ENCODE data around the gene ASIC4.
A peak's percentile ranks its signal among the peaks of the same experiment; 100 is the strongest.

The ASIC4 gene

GRCh38 chr2:219526320-219527075 lies 12.2 kb downstream of the ASIC4 start:
- no peaks in the 10 kb centered on the region for H3K9me2 ChIP-seq (replicated peaks; ENCODE audit: insufficient read depth, low read length)
- no peak overlapping the region for H3K4me3 ChIP-seq (ENCODE audit: insufficient read depth, low read length, poor library complexity, severe bottlenecking)
- no peaks in the 10 kb centered on the region for H3K9me3 ChIP-seq (ENCODE audit: insufficient read depth, low read length)
- H3K79me2 ChIP-seq (ENCODE audit: insufficient read depth, low read length): no peaks in the 10 kb centered on the region
- no peak overlapping the region for H3K9ac ChIP-seq (ENCODE audit: low read length)
- no peaks in the 10 kb centered on the region for H3K27me3 ChIP-seq (ENCODE audit: low read length)
- H2AFZ ChIP-seq (ENCODE audit: low read depth, low read length, severe bottlenecking): no peak overlapping the region
- H4K20me1 ChIP-seq (ENCODE audit: low read depth, low read length): no peaks in the 10 kb centered on the region
- TF ChIP-seq EZH2phosphoT487 (conservative IDR thresholded peaks at IDR 0.05; ENCODE audit: low read length): no peak
- TF ChIP-seq CTCF (IDR thresholded peaks at IDR 0.05; ENCODE audit: insufficient read depth, low read length, poor library complexity, severe bottlenecking): no peak
- no peak overlapping the region for H3K27ac ChIP-seq (ENCODE audit: low read depth, low read length)
- H3K4me2 ChIP-seq (ENCODE audit: low read depth, low read length, poor library complexity, severe bottlenecking): no peak overlapping the region
- H3K36me3 ChIP-seq (ENCODE audit: low read length): no peaks in the 10 kb centered on the region
- no peaks in the 10 kb centered on the region for H3F3A ChIP-seq (ENCODE audit: insufficient read depth)

- no peaks in the 10 kb centered on the region for H3K36me3 ChIP-seq (ENCODE audit: low read length)
Measured at GRCh38 chr2:219527076-219527394, 12.8 kb downstream of the ASIC4 start.

GRCh38 chr2:219527472-219527871 lies 13.2 kb downstream of the ASIC4 start:
- no peaks in the 10 kb centered on the region for H3K9me3 ChIP-seq (ENCODE audit: insufficient read depth, low read length)
- H3K9me2 ChIP-seq (replicated peaks; ENCODE audit: insufficient read depth, low read length): no peaks in the 10 kb centered on the region
- no peaks in the 10 kb centered on the region for H3K79me2 ChIP-seq (ENCODE audit: insufficient read depth, low read length)
- no peak overlapping the region for H3K4me2 ChIP-seq (ENCODE audit: low read depth, low read length, poor library complexity, severe bottlenecking)
- TF ChIP-seq EZH2phosphoT487 (conservative IDR thresholded peaks at IDR 0.05; ENCODE audit: low read length) (no peak), CTCF (IDR thresholded peaks at IDR 0.05; ENCODE audit: insufficient read depth, low read length, poor library complexity, severe bottlenecking) (no peak)
- no peak overlapping the region for H3K9ac ChIP-seq (ENCODE audit: low read length)
- no peaks in the 10 kb centered on the region for H3F3A ChIP-seq (ENCODE audit: insufficient read depth)
- H3K36me3 ChIP-seq (ENCODE audit: low read length): no peaks in the 10 kb centered on the region
- no peaks in the 10 kb centered on the region for H3K27me3 ChIP-seq (ENCODE audit: low read length)
- no peak overlapping the region for H2AFZ ChIP-seq (ENCODE audit: low read depth, low read length, severe bottlenecking)
- no peak overlapping the region for H3K27ac ChIP-seq (ENCODE audit: low read depth, low read length)
- H4K20me1 ChIP-seq (ENCODE audit: low read depth, low read length): no peaks in the 10 kb centered on the region
- H3K4me3 ChIP-seq (ENCODE audit: insufficient read depth, low read length, poor library complexity, severe bottlenecking): no peak overlapping the region

More at GRCh38 chr2:219527076-219527394, 12.8 kb downstream of the ASIC4 start:
- no peak overlapping the region for H3K27ac ChIP-seq (ENCODE audit: low read depth, low read length)
- H3K9me3 ChIP-seq (ENCODE audit: insufficient read depth, low read length): no peaks in the 10 kb centered on the region
- no peaks in the 10 kb centered on the region for H3F3A ChIP-seq (ENCODE audit: insufficient read depth)
- no peaks in the 10 kb centered on the region for H3K9me2 ChIP-seq (replicated peaks; ENCODE audit: insufficient read depth, low read length)
- H2AFZ ChIP-seq (ENCODE audit: low read depth, low read length, severe bottlenecking): no peak overlapping the region
- H3K4me2 ChIP-seq (ENCODE audit: low read depth, low read length, poor library complexity, severe bottlenecking): no peak overlapping the region
- H3K4me3 ChIP-seq (ENCODE audit: insufficient read depth, low read length, poor library complexity, severe bottlenecking): no peak overlapping the region
- H3K9ac ChIP-seq (ENCODE audit: low read length): no peak overlapping the region
- no peaks in the 10 kb centered on the region for H3K79me2 ChIP-seq (ENCODE audit: insufficient read depth, low read length)
- H4K20me1 ChIP-seq (ENCODE audit: low read depth, low read length): no peaks in the 10 kb centered on the region
- TF ChIP-seq CTCF (IDR thresholded peaks at IDR 0.05; ENCODE audit: insufficient read depth, low read length, poor library complexity, severe bottlenecking): no peak
- TF ChIP-seq EZH2phosphoT487 (conservative IDR thresholded peaks at IDR 0.05; ENCODE audit: low read length): 0 out of 2 replicates have a peak, but pooled peaks have one; percentile 27
- H3K27me3 ChIP-seq (ENCODE audit: low read length): no peaks in the 10 kb centered on the region
